ENCODE measurements around the gene NAA38.

Gene NAA38

GRCh38 chr17:7814969-7815368, 42.4 kb downstream of the NAA38 start:
- H3K9me3 ChIP-seq (ENCODE audit: control insufficient read depth, insufficient read depth, low read depth, low read length), result no peaks in the 10 kb centered on the region
- ChIA-PET CTCF (interaction anchor here (1.3 kb wide), 1 partner anchor 48 kb away, joined by 3 read pairs; no protein-coding TSS in a partner anchor), POLR2A (no interaction called here)
- no peak overlapping the region for H3K4me3 ChIP-seq (ENCODE audit: low read depth, low read length)
- TF ChIP-seq TCF7L2 (IDR thresholded peaks at IDR 0.05; ENCODE audit: borderline replicate concordance, low read depth, low read length) (no peak), ZNF600 (tag by site-specific recombination; IDR thresholded peaks at IDR 0.05) (no peak), ZNF292 (tag by site-specific recombination; IDR thresholded peaks at IDR 0.05; ENCODE audit: borderline replicate concordance, low read depth) (no peak), ZNF792 (tag by site-specific recombination; IDR thresholded peaks at IDR 0.05) (no peak), ZNF585B (tag by site-specific recombination; IDR thresholded peaks at IDR 0.05) (no peak), ZNF354C (tag by site-specific recombination; IDR thresholded peaks at IDR 0.05; ENCODE audit: borderline replicate concordance, low read depth) (no peak), ZNF423 (tag by site-specific recombination; IDR thresholded peaks at IDR 0.05) (no peak), ZNF510 (tag by site-specific recombination; IDR thresholded peaks at IDR 0.05; ENCODE audit: insufficient replicate concordance) (no peak), ZNF639 (tag by site-specific recombination; IDR thresholded peaks at IDR 0.05) (no peak), ZNF2 (tag by site-specific recombination; IDR thresholded peaks at IDR 0.05) (no peak), ZBTB20 (tag by site-specific recombination; IDR thresholded peaks at IDR 0.05) (no peak), ZNF529 (tag by site-specific recombination; IDR thresholded peaks at IDR 0.05; ENCODE audit: insufficient replicate concordance) (no peak), ZNF660 (tag by site-specific recombination; IDR thresholded peaks at IDR 0.05) (no peak), ZBTB48 (tag by site-specific recombination; IDR thresholded peaks at IDR 0.05) (no peak), ZNF624 (tag by site-specific recombination; IDR thresholded peaks at IDR 0.05) (no peak), AEBP2 (tag by site-specific recombination; IDR thresholded peaks at IDR 0.05; ENCODE audit: borderline replicate concordance) (no peak)
- TF ChIP-seq, protein P1, sequence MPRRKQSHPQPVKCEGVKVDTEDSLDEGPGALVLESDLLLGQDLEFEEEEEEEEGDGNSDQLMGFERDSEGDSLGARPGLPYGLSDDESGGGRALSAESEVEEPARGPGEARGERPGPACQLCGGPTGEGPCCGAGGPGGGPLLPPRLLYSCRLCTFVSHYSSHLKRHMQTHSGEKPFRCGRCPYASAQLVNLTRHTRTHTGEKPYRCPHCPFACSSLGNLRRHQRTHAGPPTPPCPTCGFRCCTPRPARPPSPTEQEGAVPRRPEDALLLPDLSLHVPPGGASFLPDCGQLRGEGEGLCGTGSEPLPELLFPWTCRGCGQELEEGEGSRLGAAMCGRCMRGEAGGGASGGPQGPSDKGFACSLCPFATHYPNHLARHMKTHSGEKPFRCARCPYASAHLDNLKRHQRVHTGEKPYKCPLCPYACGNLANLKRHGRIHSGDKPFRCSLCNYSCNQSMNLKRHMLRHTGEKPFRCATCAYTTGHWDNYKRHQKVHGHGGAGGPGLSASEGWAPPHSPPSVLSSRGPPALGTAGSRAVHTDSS (tag by site-specific recombination; IDR thresholded peaks at IDR 0.05), result no peak
- H3K36me3 ChIP-seq (ENCODE audit: control insufficient read depth in 2 of 2, insufficient read depth in 1 of 2, low read length in 2 of 2), result no peaks in the 10 kb centered on the region
- no peaks in the 10 kb centered on the region for H3K4me1 ChIP-seq (ENCODE audit: control insufficient read depth, insufficient read depth, low read length)
- no peak overlapping the region for H3K27ac ChIP-seq (ENCODE audit: extremely low read depth, low read depth, low read length)

DNA sequence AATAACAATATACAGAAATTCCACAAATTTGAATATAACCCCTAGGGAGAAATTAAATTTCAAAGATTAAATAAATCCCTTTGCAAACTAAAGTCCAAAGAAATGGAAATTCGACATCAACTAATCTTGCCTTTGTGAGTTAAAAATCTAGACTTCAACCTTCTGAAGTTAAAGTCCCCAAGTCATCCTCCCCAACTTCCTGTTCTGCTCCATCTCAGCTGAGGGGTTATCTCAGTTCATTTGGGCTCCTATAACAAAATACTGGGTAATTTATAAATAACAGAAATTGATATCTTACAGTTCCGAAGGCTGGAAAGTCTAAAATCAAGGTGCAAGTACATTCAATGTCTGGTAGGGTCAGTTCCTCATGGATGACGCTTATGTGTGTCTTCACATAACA, 46.1 kb downstream of the NAA38 start:
- Histone ChIP-seq H3K4me3 (ENCODE audit: low read depth, low read length) (no peak overlapping the region), H3K4me1 (ENCODE audit: control insufficient read depth, insufficient read depth, low read length) (no peaks in the 10 kb centered on the region), H3K9me3 (ENCODE audit: control insufficient read depth, insufficient read depth, low read depth, low read length) (no peaks in the 10 kb centered on the region), H3K36me3 (ENCODE audit: control insufficient read depth in 2 of 2, insufficient read depth in 1 of 2, low read length in 2 of 2) (no peaks in the 10 kb centered on the region), H3K27ac (ENCODE audit: extremely low read depth, low read depth, low read length) (no peak overlapping the region)
- POLR2A ChIA-PET, result no interaction called here
- TF ChIP-seq ZNF239 (tag by site-specific recombination; IDR thresholded peaks at IDR 0.05), result no peak
- TF ChIP-seq ZNF112 (tag by site-specific recombination; IDR thresholded peaks at IDR 0.05), result no peak
- no peak for TF ChIP-seq ELK4 (IDR thresholded peaks at IDR 0.05; ENCODE audit: borderline replicate concordance, low read depth, low read length)
- no peak for TF ChIP-seq BCL6B (tag by site-specific recombination; IDR thresholded peaks at IDR 0.05)
- no peak for TF ChIP-seq ZNF302 (tag by site-specific recombination; IDR thresholded peaks at IDR 0.05; ENCODE audit: low read depth)
- CTCF ChIA-PET, result interaction anchor here (0.5 to 2.0 kb wide), 7 partner anchors 10 to 597 kb away, joined by 3 to 8 read pairs (median 3); no protein-coding TSS in a partner anchor

Data from HEK293 (cell line).